Calu3 (cell line): Measurements from ENCODE around the gene BRD1. TPM values are rescaled to one million over a fixed set of nuclear protein-coding genes. Genes with fewer than 3 reads are reported as not detected.

Experiments used
- BruUV-seq: library from RNA; stranded (reverse); fragments of 400-500 nt; replicated peaks from 2 replicates; lab custom pipeline; 2021; lab: Mats Ljungman, UMichigan
- CTCF ChIA-PET: fragments of 300-600 bp; sonication (Branson Sonifier 250); formaldehyde crosslinking; loops from one replicate; lab custom pipeline; 2022; ENCODE audit warnings: antibody characterized with exemption; lab: Charles Lee
- DNase-seq: peaks from one replicate; pipeline ENCODE4 v3.0.0; 2022
- H3K27ac Mint-ChIP-seq: one replicate; pipeline ENCODE4 v1.8.0; 2022; ENCODE audit warnings: mixed read lengths; ENCODE audit not compliant: unreplicated experiment
- H3K27me3 Mint-ChIP-seq: one replicate; pipeline ENCODE4 v1.8.0; 2022; ENCODE audit warnings: mixed read lengths; ENCODE audit not compliant: unreplicated experiment
- H3K36me3 Mint-ChIP-seq: one replicate; pipeline ENCODE4 v1.8.0; 2022; ENCODE audit warnings: mild to moderate bottlenecking, moderate library complexity, mixed read lengths; ENCODE audit not compliant: insufficient read depth, unreplicated experiment
- H3K4me1 Mint-ChIP-seq: one replicate; pipeline ENCODE4 v1.8.0; 2022; ENCODE audit warnings: mild to moderate bottlenecking, low read depth, mixed read lengths; ENCODE audit not compliant: unreplicated experiment
- H3K4me3 Mint-ChIP-seq: one replicate; pipeline ENCODE4 v1.8.0; 2022; ENCODE audit warnings: mild to moderate bottlenecking, low read depth, moderate library complexity, mixed read lengths; ENCODE audit not compliant: unreplicated experiment
- H3K9me3 Mint-ChIP-seq: one replicate; pipeline ENCODE4 v1.8.0; 2022; ENCODE audit warnings: low read depth, mixed read lengths; ENCODE audit not compliant: unreplicated experiment
- intact Hi-C: fragments of 100-400 bp; cut with micrococcal nuclease; formaldehyde crosslinking; loops from one replicate; pipeline ENCODE4 v1.10.0; 2022; ENCODE audit not compliant: unreplicated experiment
- total RNA-seq: library from RNA; stranded (reverse); gene quantifications from 2 replicates; pipeline ENCODE4 v1.2.3, GENCODE V29; 2022
- TF ChIP-seq, protein P1 (sequence below): fragments of 200-600 bp; IDR thresholded peaks from one replicate; pipeline ENCODE4 v1.8.0; 2022; ENCODE audit warnings: antibody characterized with exemption; ENCODE audit not compliant: unreplicated experiment

Gene BRD1
- total RNA-seq, 1 experiment from 2014 or later, result 41.4 TPM

DNA sequence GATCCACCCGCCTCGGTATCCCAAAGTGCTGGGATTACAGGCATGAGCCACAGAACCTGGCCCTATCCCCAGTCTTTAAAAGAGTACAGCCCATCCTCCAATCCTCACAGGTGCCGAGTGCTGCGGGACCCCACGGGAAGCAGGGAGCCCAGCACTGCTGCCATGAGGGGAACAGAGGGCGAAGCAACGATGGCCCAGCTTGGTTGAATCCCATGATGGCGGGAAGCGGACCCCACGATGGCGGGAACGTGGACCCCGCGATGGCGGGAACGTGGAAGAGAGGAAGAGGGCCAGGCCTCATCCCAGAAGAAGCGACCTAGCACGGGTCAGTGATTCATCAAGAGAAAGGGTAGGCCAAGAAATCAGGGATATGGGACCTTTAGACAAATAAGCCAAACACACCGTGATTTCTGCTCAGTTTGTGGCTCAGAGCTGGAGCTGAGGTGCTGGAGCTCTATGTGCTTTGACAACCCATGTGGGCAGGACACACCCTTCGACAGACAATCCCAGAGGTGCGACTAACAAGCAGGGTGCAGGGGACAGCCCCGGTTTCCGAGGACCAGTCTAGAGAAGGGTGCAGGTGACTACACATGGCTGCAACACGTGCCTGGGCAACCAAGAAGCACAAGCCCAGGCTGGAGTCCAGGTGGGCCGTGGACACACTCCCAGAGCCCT, 30.9 kb downstream of the BRD1 start:
- Mint-ChIP-seq H3K4me3 (no peak overlapping the region), H3K36me3 (peaks cover 69% of the 10 kb centered on the region), H3K27me3 (no peaks in the 10 kb centered on the region), H3K4me1 (peaks cover 4% of the 10 kb centered on the region), H3K27ac (no peak overlapping the region), H3K9me3 (no peaks in the 10 kb centered on the region)
- intact Hi-C loops, result no loop called here
- DNase-seq, result no peak
- TF ChIP-seq, protein P1, sequence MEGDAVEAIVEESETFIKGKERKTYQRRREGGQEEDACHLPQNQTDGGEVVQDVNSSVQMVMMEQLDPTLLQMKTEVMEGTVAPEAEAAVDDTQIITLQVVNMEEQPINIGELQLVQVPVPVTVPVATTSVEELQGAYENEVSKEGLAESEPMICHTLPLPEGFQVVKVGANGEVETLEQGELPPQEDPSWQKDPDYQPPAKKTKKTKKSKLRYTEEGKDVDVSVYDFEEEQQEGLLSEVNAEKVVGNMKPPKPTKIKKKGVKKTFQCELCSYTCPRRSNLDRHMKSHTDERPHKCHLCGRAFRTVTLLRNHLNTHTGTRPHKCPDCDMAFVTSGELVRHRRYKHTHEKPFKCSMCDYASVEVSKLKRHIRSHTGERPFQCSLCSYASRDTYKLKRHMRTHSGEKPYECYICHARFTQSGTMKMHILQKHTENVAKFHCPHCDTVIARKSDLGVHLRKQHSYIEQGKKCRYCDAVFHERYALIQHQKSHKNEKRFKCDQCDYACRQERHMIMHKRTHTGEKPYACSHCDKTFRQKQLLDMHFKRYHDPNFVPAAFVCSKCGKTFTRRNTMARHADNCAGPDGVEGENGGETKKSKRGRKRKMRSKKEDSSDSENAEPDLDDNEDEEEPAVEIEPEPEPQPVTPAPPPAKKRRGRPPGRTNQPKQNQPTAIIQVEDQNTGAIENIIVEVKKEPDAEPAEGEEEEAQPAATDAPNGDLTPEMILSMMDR, result no peak
- CTCF ChIA-PET, result interaction anchor here (0.7 kb wide), 1 partner anchor 378 kb away, joined by 4 read pairs; no protein-coding TSS in a partner anchor
- no TSS peak for BruUV-seq

DNA sequence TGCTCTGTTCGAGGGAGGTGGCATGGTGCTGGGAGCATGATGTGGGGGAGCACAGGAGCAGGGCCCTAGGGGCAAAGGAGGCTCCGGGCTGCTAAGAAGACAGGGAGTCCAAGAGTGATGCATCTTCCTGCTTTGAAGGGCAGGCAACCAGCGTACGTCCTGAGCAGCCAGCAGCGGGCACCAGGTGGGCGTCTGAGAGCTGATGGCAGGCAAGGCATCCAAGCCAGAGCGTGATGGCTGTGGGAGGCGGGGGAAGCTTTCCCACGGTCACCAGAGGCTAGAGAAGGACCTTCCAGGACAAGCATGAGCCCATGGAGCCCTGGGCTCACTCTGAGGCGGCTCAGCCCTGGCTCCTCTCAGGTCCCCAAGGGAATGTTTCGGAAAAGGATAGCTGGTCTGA, 32.2 kb downstream of the BRD1 start:
- BruUV-seq, result no TSS peak
- CTCF ChIA-PET, result interaction anchor here (0.7 kb wide), 1 partner anchor 9 kb away, joined by 3 read pairs; no protein-coding TSS in a partner anchor
- peaks cover 72% of the 10 kb centered on the region for H3K36me3 Mint-ChIP-seq

DNA sequence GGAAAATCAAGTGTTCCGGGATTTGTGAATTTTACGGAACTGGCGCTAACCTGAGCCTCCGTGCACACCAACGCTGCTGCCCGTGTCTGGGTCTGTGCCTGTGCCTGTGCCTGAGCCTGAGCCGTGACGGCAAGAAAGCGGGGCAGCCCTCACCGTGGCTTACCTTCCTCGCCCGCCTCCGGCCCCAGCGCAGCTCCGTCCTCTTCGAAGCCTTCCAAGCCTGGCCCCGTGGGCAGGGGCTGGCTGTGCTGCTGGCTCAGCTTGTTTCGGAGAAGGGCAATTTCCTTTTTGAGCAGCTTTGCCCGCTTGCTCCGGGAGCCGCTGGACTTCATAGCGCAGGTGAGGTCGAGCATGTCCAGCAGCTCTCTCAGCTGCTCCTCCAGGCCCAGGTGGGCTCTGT, 33.8 kb downstream of the BRD1 start:
- Mint-ChIP-seq H3K27me3 (no peaks in the 10 kb centered on the region), H3K4me3 (no peak overlapping the region), H3K9me3 (no peaks in the 10 kb centered on the region), H3K4me1 (peaks cover 9% of the 10 kb centered on the region), H3K36me3 (peaks cover 69% of the 10 kb centered on the region), H3K27ac (no peak overlapping the region)
- no peak for DNase-seq
- no TSS peak for BruUV-seq
- intact Hi-C loops, result no loop called here
- CTCF ChIA-PET, result no interaction called here
- TF ChIP-seq, protein P1, result no peak

More for the DNA sequence above, 32.2 kb downstream of the BRD1 start:
- H3K4me1 Mint-ChIP-seq, result peaks cover 9% of the 10 kb centered on the region
- TF ChIP-seq, protein P1, result no peak
- intact Hi-C loops, result no loop called here
- H3K27me3 Mint-ChIP-seq, result no peaks in the 10 kb centered on the region
- DNase-seq, result no peak
- H3K4me3 Mint-ChIP-seq, result no peak overlapping the region
- no peaks in the 10 kb centered on the region for H3K9me3 Mint-ChIP-seq
- H3K27ac Mint-ChIP-seq, result peak overlapping the region; percentile 18

DNA sequence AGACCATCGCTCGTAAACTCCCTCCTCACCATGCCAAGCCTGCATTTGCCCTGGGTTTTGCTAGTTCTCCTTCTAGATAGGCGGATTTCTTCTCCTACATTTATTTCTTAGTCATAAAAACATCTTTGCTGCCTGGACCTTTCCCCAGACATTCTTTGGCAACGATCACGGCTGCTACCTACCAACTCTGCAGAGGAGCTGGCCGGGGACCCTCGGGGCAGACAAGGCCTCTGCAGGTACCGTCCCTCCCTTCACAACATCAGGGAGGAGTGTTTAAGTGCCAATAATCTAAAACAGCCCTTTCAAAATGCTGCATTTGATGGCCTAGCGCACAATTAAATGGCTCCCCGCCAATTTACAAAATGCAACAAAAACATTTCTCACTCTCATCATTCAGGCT, 34.4 kb downstream of the BRD1 start:
- no peak for DNase-seq
- Mint-ChIP-seq H3K4me3 (no peak overlapping the region), H3K4me1 (peaks cover 9% of the 10 kb centered on the region), H3K27ac (peak overlapping the region; percentile 10), H3K9me3 (no peaks in the 10 kb centered on the region), H3K27me3 (no peaks in the 10 kb centered on the region), H3K36me3 (peaks cover 67% of the 10 kb centered on the region)
- CTCF ChIA-PET, result no interaction called here
- TF ChIP-seq, protein P1, result no peak
- BruUV-seq, result no TSS peak
- intact Hi-C loops, result no loop called here
